SU-DHL-6 (cell line): Measurements from ENCODE around the gene BFSP1.
A peak's percentile ranks its signal among the peaks of the same experiment; 100 is the strongest.

ENCODE experiments used
- H2AFZ ChIP-seq: fragments of 200-600 bp; sonication (generic); 2 replicates; pipeline ENCODE4 v1.6.1; 2014; ENCODE audit warnings: low read depth, mild to moderate bottlenecking, moderate library complexity, mixed read lengths, antibody characterized with exemption, low read length; ENCODE audit not compliant: severe bottlenecking
- H3F3A ChIP-seq: fragments of 200-600 bp; shearing (Covaris generic); 2 replicates; pipeline ENCODE4 v1.6.0; 2016; ENCODE audit warnings: antibody characterized with exemption, mild to moderate bottlenecking; ENCODE audit not compliant: insufficient read depth
- H3K27ac ChIP-seq: fragments of 200-600 bp; sonication (generic); 2 replicates; pipeline ENCODE4 v1.5.1; 2016; ENCODE audit warnings: low read depth, mild to moderate bottlenecking, low read length, moderate library complexity, mixed read lengths
- H3K27me3 ChIP-seq: fragments of 200-600 bp; sonication (generic), shearing (Covaris generic); 2 replicates; pipeline ENCODE4 v1.6.0; 2014; ENCODE audit warnings: mild to moderate bottlenecking, low read length
- H3K36me3 ChIP-seq: fragments of 200-600 bp; sonication (generic); 2 replicates; pipeline ENCODE4 v1.6.1; 2014; ENCODE audit warnings: mild to moderate bottlenecking, low read length, mixed read lengths
- H3K4me2 ChIP-seq: fragments of 300-600, 200-600 bp; shearing (Covaris generic), sonication (generic); 2 replicates; pipeline ENCODE4 v1.6.0; 2014; ENCODE audit warnings: low read length, low read depth, mild to moderate bottlenecking; ENCODE audit not compliant: poor library complexity, severe bottlenecking
- H3K4me3 ChIP-seq: fragments of 200-600 bp; sonication (generic); 2 replicates; pipeline ENCODE4 v1.5.1; 2014; ENCODE audit warnings: antibody characterized with exemption, low read length, mild to moderate bottlenecking, mixed read lengths; ENCODE audit not compliant: insufficient read depth, poor library complexity, severe bottlenecking
- H3K79me2 ChIP-seq: fragments of 200-600 bp; sonication (generic); 2 replicates; pipeline ENCODE4 v1.6.1; 2014; ENCODE audit warnings: mild to moderate bottlenecking, low read length, moderate library complexity; ENCODE audit not compliant: insufficient read depth
- H3K9ac ChIP-seq: fragments of 200-600 bp; sonication (generic); 2 replicates; pipeline ENCODE4 v1.7.0; 2014; ENCODE audit warnings: mild to moderate bottlenecking, low read length
- H3K9me2 ChIP-seq: fragments of 200-600 bp; sonication (generic); replicated peaks from 2 replicates; pipeline ENCODE4 v1.6.1; 2014; ENCODE audit warnings: low read length; ENCODE audit not compliant: insufficient read depth
- H3K9me3 ChIP-seq: fragments of 200-600 bp; sonication (generic); 2 replicates; pipeline ENCODE4 v1.6.1; 2014; ENCODE audit warnings: low read length, mixed read lengths; ENCODE audit not compliant: insufficient read depth
- H4K20me1 ChIP-seq: fragments of 200-600 bp; sonication (generic); 2 replicates; pipeline ENCODE4 v1.6.1; 2014; ENCODE audit warnings: low read depth, mild to moderate bottlenecking, antibody characterized with exemption, low read length, moderate library complexity, mixed read lengths
- CTCF ChIP-seq: fragments of 200-600 bp; sonication (generic); IDR thresholded peaks from one replicate; pipeline ENCODE4 v1.5.1; 2017; ENCODE audit warnings: antibody characterized with exemption, mild to moderate bottlenecking, low read length, moderate library complexity; ENCODE audit not compliant: insufficient read depth, poor library complexity, severe bottlenecking
- EZH2phosphoT487 ChIP-seq: fragments of 200-600 bp; sonication (generic), shearing (Covaris generic); conservative IDR thresholded peaks from 2 replicates; pipeline ENCODE4 v1.6.1; 2018; ENCODE audit warnings: mild to moderate bottlenecking, antibody characterized with exemption, low read length, moderate library complexity, mixed read lengths

Gene BFSP1

GRCh38 chr20:17504898-17505635 is 26.1 kb downstream of the BFSP1 start:
- Histone ChIP-seq H3K9me3 (no peaks in the 10 kb centered on the region), H3K79me2 (no peaks in the 10 kb centered on the region), H3F3A (no peaks in the 10 kb centered on the region), H3K9ac (peak overlapping the region; percentile 50), H3K4me3 (peak overlapping the region; percentile 38), H3K9me2 (no peaks in the 10 kb centered on the region), H3K4me2 (peak overlapping the region; percentile 86), H3K27me3 (no peaks in the 10 kb centered on the region), H4K20me1 (no peaks in the 10 kb centered on the region), H2AFZ (peak overlapping the region; percentile 99), H3K36me3 (no peaks in the 10 kb centered on the region), H3K27ac (no peak overlapping the region)
- peak; percentile 53 for TF ChIP-seq CTCF
- no peak for TF ChIP-seq EZH2phosphoT487

GRCh38 chr20:17504066-17504897 is 26.9 kb downstream of the BFSP1 start:
- no peak for TF ChIP-seq CTCF
- TF ChIP-seq EZH2phosphoT487, result no peak
- Histone ChIP-seq H3K4me3 (no peak overlapping the region), H3K4me2 (peak overlapping the region; percentile 86)

GRCh38 chr20:17503301-17504065 is 27.7 kb downstream of the BFSP1 start:
- no peak overlapping the region for H3K4me2 ChIP-seq
- no peaks in the 10 kb centered on the region for H3K9me3 ChIP-seq
- H2AFZ ChIP-seq, result no peak overlapping the region

More at GRCh38 chr20:17504066-17504897, 26.9 kb downstream of the BFSP1 start:
- no peak overlapping the region for H3K9ac ChIP-seq
- H3K27ac ChIP-seq, result no peak overlapping the region
- H3K27me3 ChIP-seq, result no peaks in the 10 kb centered on the region
- no peaks in the 10 kb centered on the region for H3K9me3 ChIP-seq
- no peaks in the 10 kb centered on the region for H3F3A ChIP-seq
- no peaks in the 10 kb centered on the region for H3K36me3 ChIP-seq
- H3K9me2 ChIP-seq, result no peaks in the 10 kb centered on the region
- no peaks in the 10 kb centered on the region for H4K20me1 ChIP-seq
- peak overlapping the region; percentile 99 for H2AFZ ChIP-seq
- no peaks in the 10 kb centered on the region for H3K79me2 ChIP-seq

More at GRCh38 chr20:17503301-17504065, 27.7 kb downstream of the BFSP1 start:
- Histone ChIP-seq H4K20me1 (no peaks in the 10 kb centered on the region), H3K4me3 (no peak overlapping the region), H3K27me3 (no peaks in the 10 kb centered on the region), H3K9ac (no peak overlapping the region), H3F3A (no peaks in the 10 kb centered on the region), H3K36me3 (no peaks in the 10 kb centered on the region), H3K27ac (no peak overlapping the region), H3K79me2 (no peaks in the 10 kb centered on the region), H3K9me2 (no peaks in the 10 kb centered on the region)
- TF ChIP-seq CTCF (no peak), EZH2phosphoT487 (no peak)
